ENCODE measurements around the gene SIAH1.

GRCh38 chr16:48335961-48336360 is 49.3 kb downstream of the SIAH1 start:
- TF ChIP-seq CTCF (IDR thresholded peaks at IDR 0.05) (no peak), ZFX (IDR thresholded peaks at IDR 0.05; ENCODE audit: borderline replicate concordance) (no peak)
